Panc1 (cell line): Measurements from ENCODE around the gene LYPLA2.

Experiments
- CTCF ChIP-seq: fragments of 450-650 bp; IDR thresholded peaks from 2 replicates; pipeline ENCODE4 v1.5.1; 2017; ENCODE audit warnings: mild to moderate bottlenecking
- POLR2AphosphoS5 ChIP-seq: IDR thresholded peaks from 2 replicates; pipeline ENCODE4 v1.6.1; 2012; ENCODE audit warnings: mild to moderate bottlenecking, low read depth, low read length, moderate library complexity

- no peak for TF ChIP-seq CTCF
- TF ChIP-seq POLR2AphosphoS5: no peak
Observed at GRCh38 chr1:23792151-23792945, 1.4 kb downstream of the LYPLA2 start.
